BJ (cell line): ENCODE measurements around the gene MMP24. TPM values are rescaled to one million over a fixed set of nuclear protein-coding genes. Genes with fewer than 3 reads are reported as not detected.

Experiments used
- CTCF ChIA-PET: fragments of 350-600 bp; formaldehyde crosslinking; extraction: SDS; loops from one replicate; lab custom pipeline; 2021; ENCODE audit warnings: antibody characterized with exemption, inconsistent platforms; lab: Yijun Ruan, JAX
- POLR2A ChIA-PET: fragments of 300-600 bp; sonication (Branson Sonifier 250); formaldehyde crosslinking; extraction: SDS; loops from one replicate; lab custom pipeline; 2021; ENCODE audit warnings: antibody characterized with exemption; lab: Charles Lee
- DNase-seq: peaks from one replicate; pipeline ENCODE4 v3.0.0-alpha.2; 2011; ENCODE audit warnings: low read depth
- H3K27me3 ChIP-seq: 2 replicates; pipeline ENCODE4 v1.6.0; 2011; ENCODE audit warnings: low read length; ENCODE audit not compliant: control insufficient read depth, insufficient read depth
- H3K36me3 ChIP-seq: 2 replicates; pipeline ENCODE4 v1.5.1; 2011; ENCODE audit warnings: low read length; ENCODE audit not compliant: control insufficient read depth, insufficient read depth
- H3K4me3 ChIP-seq: 2 replicates; pipeline ENCODE4 v1.5.1; 2011; ENCODE audit warnings: low read depth, mild to moderate bottlenecking, control low read depth, low read length
- polyA plus RNA-seq: library from polyadenylated mRNA; depleted of rRNA; stranded (reverse); fragments of >200 nt; gene quantifications from 2 replicates; pipeline ENCODE4 v1.2.3, GENCODE V29; 2011
- TF ChIP-seq, protein P1 (sequence below): IDR thresholded peaks from 2 replicates; pipeline ENCODE4 v1.5.1; 2011; ENCODE audit warnings: low read depth, mild to moderate bottlenecking, control low read depth, inconsistent platforms, low read length, moderate library complexity; ENCODE audit not compliant: insufficient read depth

The MMP24 gene
- polyA plus RNA-seq, 1 experiment, result 2.3 TPM

GRCh38 chr20:35302421-35303335 is 76.2 kb downstream of the MMP24 start:
- H3K27me3 ChIP-seq, result no peaks in the 10 kb centered on the region
- TF ChIP-seq, protein P1, sequence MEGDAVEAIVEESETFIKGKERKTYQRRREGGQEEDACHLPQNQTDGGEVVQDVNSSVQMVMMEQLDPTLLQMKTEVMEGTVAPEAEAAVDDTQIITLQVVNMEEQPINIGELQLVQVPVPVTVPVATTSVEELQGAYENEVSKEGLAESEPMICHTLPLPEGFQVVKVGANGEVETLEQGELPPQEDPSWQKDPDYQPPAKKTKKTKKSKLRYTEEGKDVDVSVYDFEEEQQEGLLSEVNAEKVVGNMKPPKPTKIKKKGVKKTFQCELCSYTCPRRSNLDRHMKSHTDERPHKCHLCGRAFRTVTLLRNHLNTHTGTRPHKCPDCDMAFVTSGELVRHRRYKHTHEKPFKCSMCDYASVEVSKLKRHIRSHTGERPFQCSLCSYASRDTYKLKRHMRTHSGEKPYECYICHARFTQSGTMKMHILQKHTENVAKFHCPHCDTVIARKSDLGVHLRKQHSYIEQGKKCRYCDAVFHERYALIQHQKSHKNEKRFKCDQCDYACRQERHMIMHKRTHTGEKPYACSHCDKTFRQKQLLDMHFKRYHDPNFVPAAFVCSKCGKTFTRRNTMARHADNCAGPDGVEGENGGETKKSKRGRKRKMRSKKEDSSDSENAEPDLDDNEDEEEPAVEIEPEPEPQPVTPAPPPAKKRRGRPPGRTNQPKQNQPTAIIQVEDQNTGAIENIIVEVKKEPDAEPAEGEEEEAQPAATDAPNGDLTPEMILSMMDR, result no peak
- CTCF ChIA-PET, result interaction anchor here (0.7 to 15.0 kb wide), 20 partner anchors 9 to 208 kb away, joined by 3 to 392 read pairs (median 10); partner anchors contain the start of genes CEP250, EIF6, GDF5 and MMP24OS
- no peak overlapping the region for H3K4me3 ChIP-seq
- no peaks in the 10 kb centered on the region; the same call in 1 of the 2 replicates for H3K36me3 ChIP-seq
- DNase-seq, result no peak
- POLR2A ChIA-PET, result no interaction called here

- Histone ChIP-seq H3K27me3 (no peaks in the 10 kb centered on the region), H3K4me3 (no peak overlapping the region), H3K36me3 (no peaks in the 10 kb centered on the region; the same call in 1 of the 2 replicates)
- ChIA-PET CTCF (interaction anchor here (0.9 to 15.0 kb wide), 24 partner anchors 9 to 220 kb away, joined by 3 to 392 read pairs (median 8); partner anchors contain the start of genes CEP250, EIF6, GDF5 and MMP24OS), POLR2A (no interaction called here)
- no peak for DNase-seq
- TF ChIP-seq, protein P1, result no peak
Measured at GRCh38 chr20:35303382-35303734, 76.9 kb downstream of the MMP24 start.

GRCh38 chr20:35303735-35304491 is 77.4 kb downstream of the MMP24 start:
- CTCF ChIA-PET, result interaction anchor here (0.7 to 15.0 kb wide), 31 partner anchors 9 to 220 kb away, joined by 3 to 392 read pairs (median 6); partner anchors contain the start of genes CEP250, EIF6, GDF5 and MMP24OS

GRCh38 chr20:35304956-35305355 is 78.5 kb downstream of the MMP24 start:
- Histone ChIP-seq H3K27me3 (no peaks in the 10 kb centered on the region), H3K36me3 (no peaks in the 10 kb centered on the region; the same call in 1 of the 2 replicates), H3K4me3 (no peak overlapping the region)
- ChIA-PET POLR2A (interaction anchor here (0.6 to 1.0 kb wide), 2 partner anchors 54 to 150 kb away, joined by 5 to 6 read pairs; partner anchors contain the start of gene CEP250), CTCF (interaction anchor here (0.5 to 15.0 kb wide), 21 partner anchors 8 to 358 kb away, joined by 3 to 392 read pairs (median 6); partner anchors contain the start of genes CEP250, EIF6 and GDF5)
- DNase-seq, result no peak
- TF ChIP-seq, protein P1, result no peak

More at GRCh38 chr20:35303735-35304491, 77.4 kb downstream of the MMP24 start:
- Histone ChIP-seq H3K36me3 (no peaks in the 10 kb centered on the region; the same call in 1 of the 2 replicates), H3K27me3 (no peaks in the 10 kb centered on the region), H3K4me3 (no peak overlapping the region)
- POLR2A ChIA-PET, result no interaction called here
- DNase-seq, result no peak
- TF ChIP-seq, protein P1, result peak; percentile 95
